ENCODE data around the gene MAS1L.

The MAS1L gene

DNA sequence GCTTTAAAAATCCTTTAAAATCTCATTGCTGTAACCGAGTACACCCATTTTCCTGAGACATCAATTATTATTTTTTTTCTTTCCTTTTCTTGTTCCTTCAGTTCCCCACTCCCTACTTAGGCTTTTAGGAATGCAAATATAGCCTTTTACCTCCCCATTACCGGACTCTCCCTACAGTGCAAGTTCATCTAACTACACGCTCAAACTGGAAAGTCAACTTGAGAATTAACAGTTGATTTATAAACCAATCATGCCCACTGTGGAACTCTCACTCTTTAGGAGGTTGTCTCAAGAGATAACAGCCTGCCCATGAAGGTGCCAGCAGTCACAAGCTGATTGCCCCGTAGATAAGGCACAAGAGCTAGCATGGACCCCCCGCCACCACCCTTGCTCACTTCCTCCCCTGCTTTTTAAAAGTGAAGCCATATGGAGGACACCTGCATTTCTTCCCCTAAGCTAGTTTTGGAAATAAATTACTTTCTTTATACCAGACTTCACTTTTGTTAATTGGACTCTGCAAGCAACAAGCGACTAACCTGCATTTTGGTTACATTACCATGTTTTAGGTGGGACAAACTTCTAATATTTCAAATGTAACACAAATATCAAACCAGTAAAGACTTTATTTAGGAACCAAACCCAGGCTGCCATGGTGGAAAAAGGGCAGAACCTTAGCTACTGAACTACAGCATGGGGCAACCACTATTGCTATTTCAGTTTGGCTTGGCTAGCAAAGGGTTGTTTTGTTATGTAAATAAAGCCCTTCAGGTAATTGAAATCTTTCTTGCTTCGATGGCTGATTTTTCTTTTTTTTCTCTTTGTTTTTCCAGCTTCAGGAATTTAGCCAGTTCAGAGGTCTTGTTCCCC is 36.9 kb upstream of the MAS1L start (continued):
- TF ChIP-seq, protein P1, sequence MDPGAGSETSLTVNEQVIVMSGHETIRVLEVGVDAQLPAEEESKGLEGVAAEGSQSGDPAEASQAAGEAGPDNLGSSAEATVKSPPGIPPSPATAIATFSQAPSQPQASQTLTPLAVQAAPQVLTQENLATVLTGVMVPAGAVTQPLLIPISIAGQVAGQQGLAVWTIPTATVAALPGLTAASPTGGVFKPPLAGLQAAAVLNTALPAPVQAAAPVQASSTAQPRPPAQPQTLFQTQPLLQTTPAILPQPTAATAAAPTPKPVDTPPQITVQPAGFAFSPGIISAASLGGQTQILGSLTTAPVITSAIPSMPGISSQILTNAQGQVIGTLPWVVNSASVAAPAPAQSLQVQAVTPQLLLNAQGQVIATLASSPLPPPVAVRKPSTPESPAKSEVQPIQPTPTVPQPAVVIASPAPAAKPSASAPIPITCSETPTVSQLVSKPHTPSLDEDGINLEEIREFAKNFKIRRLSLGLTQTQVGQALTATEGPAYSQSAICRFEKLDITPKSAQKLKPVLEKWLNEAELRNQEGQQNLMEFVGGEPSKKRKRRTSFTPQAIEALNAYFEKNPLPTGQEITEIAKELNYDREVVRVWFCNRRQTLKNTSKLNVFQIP (CRISPR knock-in tag; IDR thresholded peaks at IDR 0.05; ENCODE audit: borderline replicate concordance, low read depth) = no peak
- TF ChIP-seq ZC3H10 (CRISPR knock-in tag; IDR thresholded peaks at IDR 0.05) = no peak
- TF ChIP-seq ARNTL (CRISPR knock-in tag; IDR thresholded peaks at IDR 0.05; ENCODE audit: borderline replicate concordance, low read depth) = no peak
- TF ChIP-seq TCF4 (CRISPR knock-in tag; IDR thresholded peaks at IDR 0.05; ENCODE audit: borderline replicate concordance) = no peak

DNA sequence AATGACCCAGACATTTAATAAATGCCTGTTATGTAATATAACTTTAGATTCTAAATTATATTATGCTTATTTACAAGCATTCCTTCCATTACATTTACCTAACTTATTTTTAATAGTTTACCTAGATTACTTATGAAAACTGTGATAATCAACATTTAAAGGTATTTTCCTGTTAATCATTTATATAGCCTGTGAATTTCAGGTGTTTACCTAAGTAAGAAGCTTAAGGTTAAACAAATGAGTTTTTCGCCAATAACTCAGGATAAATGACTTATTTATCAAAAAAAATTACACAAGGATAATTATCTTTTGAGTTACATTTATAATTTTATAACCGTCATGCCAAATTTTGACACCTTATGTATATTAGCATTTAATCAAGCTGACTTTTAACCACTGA is 36.3 kb upstream of the MAS1L start:
- TF ChIP-seq ZNF565 (CRISPR knock-in tag; conservative IDR thresholded peaks at IDR 0.05; ENCODE audit: low read depth) (no peak), TOX (CRISPR knock-in tag; IDR thresholded peaks at IDR 0.05; ENCODE audit: borderline replicate concordance) (no peak), ARNTL (CRISPR knock-in tag; IDR thresholded peaks at IDR 0.05; ENCODE audit: borderline replicate concordance, low read depth) (no peak), TCF4 (CRISPR knock-in tag; IDR thresholded peaks at IDR 0.05; ENCODE audit: borderline replicate concordance) (no peak), CSDC2 (CRISPR knock-in tag; IDR thresholded peaks at IDR 0.05) (no peak), ZFP30 (CRISPR knock-in tag; IDR thresholded peaks at IDR 0.05) (no peak), BACH2 (CRISPR knock-in tag; IDR thresholded peaks at IDR 0.05; ENCODE audit: borderline replicate concordance) (no peak), ZNF8 (CRISPR knock-in tag; IDR thresholded peaks at IDR 0.05) (no peak), RARB (CRISPR knock-in tag; IDR thresholded peaks at IDR 0.05) (no peak), ESRRG (CRISPR knock-in tag; IDR thresholded peaks at IDR 0.05) (no peak), OSR1 (CRISPR knock-in tag; IDR thresholded peaks at IDR 0.05) (no peak)
- TF ChIP-seq, protein P1 (CRISPR knock-in tag; IDR thresholded peaks at IDR 0.05; ENCODE audit: borderline replicate concordance, low read depth) = no peak
- TF ChIP-seq, protein P2, sequence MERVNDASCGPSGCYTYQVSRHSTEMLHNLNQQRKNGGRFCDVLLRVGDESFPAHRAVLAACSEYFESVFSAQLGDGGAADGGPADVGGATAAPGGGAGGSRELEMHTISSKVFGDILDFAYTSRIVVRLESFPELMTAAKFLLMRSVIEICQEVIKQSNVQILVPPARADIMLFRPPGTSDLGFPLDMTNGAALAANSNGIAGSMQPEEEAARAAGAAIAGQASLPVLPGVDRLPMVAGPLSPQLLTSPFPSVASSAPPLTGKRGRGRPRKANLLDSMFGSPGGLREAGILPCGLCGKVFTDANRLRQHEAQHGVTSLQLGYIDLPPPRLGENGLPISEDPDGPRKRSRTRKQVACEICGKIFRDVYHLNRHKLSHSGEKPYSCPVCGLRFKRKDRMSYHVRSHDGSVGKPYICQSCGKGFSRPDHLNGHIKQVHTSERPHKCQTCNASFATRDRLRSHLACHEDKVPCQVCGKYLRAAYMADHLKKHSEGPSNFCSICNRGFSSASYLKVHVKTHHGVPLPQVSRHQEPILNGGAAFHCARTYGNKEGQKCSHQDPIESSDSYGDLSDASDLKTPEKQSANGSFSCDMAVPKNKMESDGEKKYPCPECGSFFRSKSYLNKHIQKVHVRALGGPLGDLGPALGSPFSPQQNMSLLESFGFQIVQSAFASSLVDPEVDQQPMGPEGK (CRISPR knock-in tag; IDR thresholded peaks at IDR 0.05; ENCODE audit: borderline replicate concordance) = no peak
- ATAC-seq = no peak

DNA sequence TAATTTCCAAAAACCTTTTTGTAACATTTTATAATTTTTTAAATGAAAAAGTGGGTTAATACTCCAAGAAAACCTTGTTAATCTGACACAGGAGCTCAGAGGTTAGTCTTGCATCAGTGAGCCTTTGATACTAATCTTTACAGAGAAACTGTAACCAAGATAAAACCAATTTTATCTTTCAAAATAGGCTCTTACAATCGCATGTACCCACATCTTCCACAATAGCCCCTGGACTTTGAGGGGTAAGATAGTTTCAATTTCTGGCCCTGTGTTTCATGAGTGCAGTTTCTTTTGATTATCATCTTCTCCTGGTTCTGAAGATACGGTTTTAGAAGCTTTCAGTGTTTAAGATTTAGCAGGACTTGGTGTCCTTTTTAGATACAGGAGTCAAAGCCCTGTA is 34.5 kb upstream of the MAS1L start:
- no peak for TF ChIP-seq ZFP3 (CRISPR knock-in tag; IDR thresholded peaks at IDR 0.05)
- TF ChIP-seq PPARA (CRISPR knock-in tag; IDR thresholded peaks at IDR 0.05; ENCODE audit: borderline replicate concordance) = no peak
- no peak for TF ChIP-seq ARNTL (CRISPR knock-in tag; IDR thresholded peaks at IDR 0.05; ENCODE audit: borderline replicate concordance, low read depth)
- TF ChIP-seq SNAI2 (CRISPR knock-in tag; IDR thresholded peaks at IDR 0.05) = no peak
- TF ChIP-seq ZNF565 (CRISPR knock-in tag; conservative IDR thresholded peaks at IDR 0.05; ENCODE audit: low read depth) = no peak
- TF ChIP-seq GLIS3 (CRISPR knock-in tag; IDR thresholded peaks at IDR 0.05) = no peak
- no peak for ATAC-seq

DNA sequence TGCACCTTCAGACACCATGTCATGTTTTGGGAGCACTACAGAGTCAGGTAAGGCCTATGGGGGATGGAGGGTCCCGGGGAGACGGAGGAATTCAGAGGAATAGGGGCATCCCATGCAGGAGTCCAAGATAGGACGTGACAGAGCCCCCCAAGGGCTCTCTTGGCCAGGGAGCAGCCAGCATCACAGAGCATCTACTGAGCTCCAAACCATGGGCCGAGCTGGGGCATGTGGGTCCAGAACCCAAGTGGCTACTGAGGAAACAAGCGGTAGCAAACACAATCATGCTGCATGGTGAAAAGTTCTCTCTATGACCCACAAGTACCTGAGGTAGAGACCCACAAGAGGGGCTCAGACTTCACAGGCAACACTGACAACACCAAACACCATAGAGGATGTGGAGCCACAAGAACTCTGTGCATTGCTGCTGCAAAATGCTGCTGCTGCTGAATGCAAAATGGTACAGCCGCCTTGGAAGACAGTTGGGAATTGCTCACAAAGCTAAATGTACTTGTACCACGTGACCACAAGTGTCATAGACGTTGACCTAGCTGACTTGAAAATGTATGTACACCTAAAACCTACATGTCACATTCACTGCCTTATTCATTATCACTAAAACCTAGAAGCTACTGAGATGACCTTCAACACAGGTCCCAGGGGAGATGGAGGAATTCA is 33.4 kb upstream of the MAS1L start:
- ATAC-seq = no peak

More for the DNA sequence above, 33.4 kb upstream of the MAS1L start:
- TF ChIP-seq ZFP30 (CRISPR knock-in tag; IDR thresholded peaks at IDR 0.05) = no peak
- TF ChIP-seq, protein P3, sequence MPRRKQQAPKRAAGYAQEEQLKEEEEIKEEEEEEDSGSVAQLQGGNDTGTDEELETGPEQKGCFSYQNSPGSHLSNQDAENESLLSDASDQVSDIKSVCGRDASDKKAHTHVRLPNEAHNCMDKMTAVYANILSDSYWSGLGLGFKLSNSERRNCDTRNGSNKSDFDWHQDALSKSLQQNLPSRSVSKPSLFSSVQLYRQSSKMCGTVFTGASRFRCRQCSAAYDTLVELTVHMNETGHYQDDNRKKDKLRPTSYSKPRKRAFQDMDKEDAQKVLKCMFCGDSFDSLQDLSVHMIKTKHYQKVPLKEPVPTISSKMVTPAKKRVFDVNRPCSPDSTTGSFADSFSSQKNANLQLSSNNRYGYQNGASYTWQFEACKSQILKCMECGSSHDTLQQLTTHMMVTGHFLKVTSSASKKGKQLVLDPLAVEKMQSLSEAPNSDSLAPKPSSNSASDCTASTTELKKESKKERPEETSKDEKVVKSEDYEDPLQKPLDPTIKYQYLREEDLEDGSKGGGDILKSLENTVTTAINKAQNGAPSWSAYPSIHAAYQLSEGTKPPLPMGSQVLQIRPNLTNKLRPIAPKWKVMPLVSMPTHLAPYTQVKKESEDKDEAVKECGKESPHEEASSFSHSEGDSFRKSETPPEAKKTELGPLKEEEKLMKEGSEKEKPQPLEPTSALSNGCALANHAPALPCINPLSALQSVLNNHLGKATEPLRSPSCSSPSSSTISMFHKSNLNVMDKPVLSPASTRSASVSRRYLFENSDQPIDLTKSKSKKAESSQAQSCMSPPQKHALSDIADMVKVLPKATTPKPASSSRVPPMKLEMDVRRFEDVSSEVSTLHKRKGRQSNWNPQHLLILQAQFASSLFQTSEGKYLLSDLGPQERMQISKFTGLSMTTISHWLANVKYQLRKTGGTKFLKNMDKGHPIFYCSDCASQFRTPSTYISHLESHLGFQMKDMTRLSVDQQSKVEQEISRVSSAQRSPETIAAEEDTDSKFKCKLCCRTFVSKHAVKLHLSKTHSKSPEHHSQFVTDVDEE (CRISPR knock-in tag; IDR thresholded peaks at IDR 0.05) = no peak
- TF ChIP-seq SNAI2 (CRISPR knock-in tag; IDR thresholded peaks at IDR 0.05) = no peak
- no peak for TF ChIP-seq ESRRG (CRISPR knock-in tag; IDR thresholded peaks at IDR 0.05)
- no peak for TF ChIP-seq ZNF565 (CRISPR knock-in tag; conservative IDR thresholded peaks at IDR 0.05; ENCODE audit: low read depth)
- no peak for TF ChIP-seq ZNF8 (CRISPR knock-in tag; IDR thresholded peaks at IDR 0.05)
- no peak for TF ChIP-seq GLIS3 (CRISPR knock-in tag; IDR thresholded peaks at IDR 0.05)
- TF ChIP-seq BACH2 (CRISPR knock-in tag; IDR thresholded peaks at IDR 0.05; ENCODE audit: borderline replicate concordance) = no peak
- no peak for TF ChIP-seq CSDC2 (CRISPR knock-in tag; IDR thresholded peaks at IDR 0.05)
- no peak for TF ChIP-seq TCF4 (CRISPR knock-in tag; IDR thresholded peaks at IDR 0.05; ENCODE audit: borderline replicate concordance)
- TF ChIP-seq OSR1 (CRISPR knock-in tag; IDR thresholded peaks at IDR 0.05) = no peak
- TF ChIP-seq, protein P1 (CRISPR knock-in tag; IDR thresholded peaks at IDR 0.05; ENCODE audit: borderline replicate concordance, low read depth) = no peak
- no peak for TF ChIP-seq ZNF70 (CRISPR knock-in tag; IDR thresholded peaks at IDR 0.05)
- no peak for TF ChIP-seq ARNTL (CRISPR knock-in tag; IDR thresholded peaks at IDR 0.05; ENCODE audit: borderline replicate concordance, low read depth)
- no peak for TF ChIP-seq PPARA (CRISPR knock-in tag; IDR thresholded peaks at IDR 0.05; ENCODE audit: borderline replicate concordance)

Data from SK-N-SH treated with all-trans-retinoic acid at 6 μM for 48 hours (cell line).